ENCODE measurements around the gene PKN2. TPM values are rescaled to one million over a fixed set of nuclear protein-coding genes. Genes with fewer than 3 reads are reported as not detected.

Gene PKN2
- total and polyA plus RNA-seq, 2 of the 8 experiments (the other 6 are each of a cell fraction or from before 2014, with no cell fraction given) = 7.8 to 32.0 TPM

- TF ChIP-seq CREB1 (IDR thresholded peaks at IDR 0.05) (no peak), CHD1 (IDR thresholded peaks at IDR 0.05; ENCODE audit: low read depth, low read length) (no peak), HDAC6 (IDR thresholded peaks at IDR 0.05; ENCODE audit: low read depth, low read length) (no peak)
Observed at GRCh38 chr1:88698764-88699163, 14.7 kb downstream of the PKN2 start (continued).

Measured in H1 (cell line).